ENCODE results near the gene OTOP1.
A peak's percentile ranks its signal among the peaks of the same experiment; 100 is the strongest.
"Not testable (repeated sequence)": the region's sequence is repeated elsewhere in the genome, so short reads cannot be mapped to it uniquely, and the experiment has no call there.

The OTOP1 gene

DNA sequence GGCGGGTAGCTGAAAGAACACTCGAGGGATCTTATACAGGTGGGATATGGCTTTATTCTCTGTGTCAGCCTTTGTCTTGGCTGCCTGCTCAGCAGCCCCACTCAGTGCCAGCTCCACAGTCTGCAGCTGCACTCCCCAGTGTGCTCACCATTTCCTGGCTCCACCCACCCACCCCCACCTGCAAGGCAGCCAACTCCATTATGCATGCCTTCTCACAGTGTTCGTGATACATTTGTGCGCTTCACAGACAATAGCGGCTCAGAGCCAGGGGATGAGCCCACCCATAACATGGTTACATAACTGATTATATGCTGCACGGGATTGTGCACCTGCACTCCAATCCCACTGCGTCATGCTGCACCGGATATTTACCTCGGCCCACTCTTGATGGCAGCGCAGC is 30.1 kb upstream of the OTOP1 start:
- TF ChIP-seq SP1 (IDR thresholded peaks at IDR 0.05) (no peak), NFRKB (IDR thresholded peaks at IDR 0.05) (no peak), HDGF (IDR thresholded peaks at IDR 0.05; ENCODE audit: borderline replicate concordance) (no peak), ZNF384 (IDR thresholded peaks at IDR 0.05) (no peak), TARDBP (IDR thresholded peaks at IDR 0.05) (no peak), ARNT (IDR thresholded peaks at IDR 0.05) (no peak), FOXM1 (IDR thresholded peaks at IDR 0.05; ENCODE audit: borderline replicate concordance) (no peak), FOXK2 (IDR thresholded peaks at IDR 0.05) (no peak)
- ChIA-PET CTCF (no interaction called here), POLR2A (no interaction called here)
- DNase-seq (ENCODE audit: extremely low spot score), result no peak

DNA sequence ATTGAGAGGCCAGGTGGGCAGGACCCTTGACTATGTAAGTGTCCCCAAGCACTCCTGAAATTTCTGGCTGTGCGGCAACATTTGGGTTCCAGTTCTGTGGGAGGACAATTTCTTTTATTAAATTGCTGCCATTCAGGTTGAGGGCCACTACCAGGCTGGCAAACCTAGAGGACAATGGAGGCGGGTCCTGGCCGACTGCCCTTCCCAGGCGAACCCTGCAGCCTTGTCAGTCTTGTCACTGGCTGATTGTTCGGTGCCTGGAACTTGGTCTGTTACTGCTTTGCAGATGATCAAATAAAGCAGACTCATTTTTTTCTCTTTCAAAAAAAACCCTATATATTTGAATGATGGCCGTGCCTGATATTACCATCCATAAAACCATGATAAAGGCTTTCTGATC is 27.9 kb upstream of the OTOP1 start:
- CTCF ChIA-PET, result no interaction called here
- no peak for TF ChIP-seq ARNT (IDR thresholded peaks at IDR 0.05)
- no peak for TF ChIP-seq NFRKB (IDR thresholded peaks at IDR 0.05)
- DNase-seq (ENCODE audit: extremely low spot score), result no peak
- POLR2A ChIA-PET, result no interaction called here

DNA sequence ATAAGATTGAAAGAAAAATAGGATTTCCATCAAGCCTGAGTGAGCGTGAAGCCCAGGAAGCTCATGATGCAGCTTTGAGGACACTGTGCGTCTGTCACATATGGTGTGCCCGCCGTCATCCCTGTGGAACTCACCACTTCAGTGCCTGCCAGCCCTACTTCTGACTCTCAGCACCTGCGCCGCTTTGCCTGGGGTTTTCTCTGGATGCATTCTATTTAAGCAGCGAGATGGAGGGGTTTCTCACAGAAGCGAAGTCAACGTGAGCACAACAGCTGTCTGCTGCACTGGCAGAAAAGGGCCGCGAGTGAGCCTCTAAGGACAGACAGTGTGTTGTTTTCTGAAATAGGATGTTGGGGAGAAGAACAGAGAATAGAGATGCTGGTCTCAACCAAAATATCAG is 27.5 kb upstream of the OTOP1 start:
- no peak for DNase-seq (ENCODE audit: extremely low spot score)
- CTCF ChIA-PET, result no interaction called here
- POLR2A ChIA-PET, result no interaction called here
- TF ChIP-seq HDGF (IDR thresholded peaks at IDR 0.05; ENCODE audit: borderline replicate concordance) (no peak), BHLHE40 (IDR thresholded peaks at IDR 0.05; ENCODE audit: borderline replicate concordance) (no peak), LEF1 (IDR thresholded peaks at IDR 0.05; ENCODE audit: borderline replicate concordance) (no peak), FOXM1 (IDR thresholded peaks at IDR 0.05; ENCODE audit: borderline replicate concordance) (no peak), FOXK2 (IDR thresholded peaks at IDR 0.05) (no peak), ARNT (IDR thresholded peaks at IDR 0.05) (no peak), ELF4 (IDR thresholded peaks at IDR 0.05) (no peak), ZNF384 (IDR thresholded peaks at IDR 0.05) (no peak), L3MBTL2 (conservative IDR thresholded peaks at IDR 0.05) (no peak)

DNA sequence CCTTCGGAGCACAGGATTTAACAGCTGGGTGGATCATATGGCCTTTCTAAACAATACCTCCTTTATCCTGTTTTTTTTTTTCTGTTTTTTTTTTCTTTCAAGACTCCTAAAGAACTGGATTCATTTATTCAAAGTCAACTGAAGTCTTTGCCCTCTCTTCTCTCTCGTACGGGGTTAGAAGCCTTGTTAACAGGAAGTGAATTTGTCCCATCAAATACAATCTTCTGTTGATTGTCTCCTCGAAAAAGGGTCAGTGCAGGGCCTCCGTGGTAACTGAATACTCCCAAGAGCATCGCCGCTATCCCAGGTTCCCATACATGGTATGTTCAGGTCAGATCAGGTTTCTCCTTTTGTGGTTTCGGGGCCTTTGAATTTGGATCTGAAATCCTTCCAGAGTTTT is 23.1 kb upstream of the OTOP1 start:
- POLR2A ChIA-PET, result no interaction called here
- TF ChIP-seq NFRKB (IDR thresholded peaks at IDR 0.05) (no peak), ZNF384 (IDR thresholded peaks at IDR 0.05) (no peak), TARDBP (IDR thresholded peaks at IDR 0.05) (no peak), ELF4 (IDR thresholded peaks at IDR 0.05) (no peak), LEF1 (IDR thresholded peaks at IDR 0.05; ENCODE audit: borderline replicate concordance) (no peak), BHLHE40 (IDR thresholded peaks at IDR 0.05; ENCODE audit: borderline replicate concordance) (no peak), HDGF (IDR thresholded peaks at IDR 0.05; ENCODE audit: borderline replicate concordance) (no peak)
- TF ChIP-seq, protein P1, sequence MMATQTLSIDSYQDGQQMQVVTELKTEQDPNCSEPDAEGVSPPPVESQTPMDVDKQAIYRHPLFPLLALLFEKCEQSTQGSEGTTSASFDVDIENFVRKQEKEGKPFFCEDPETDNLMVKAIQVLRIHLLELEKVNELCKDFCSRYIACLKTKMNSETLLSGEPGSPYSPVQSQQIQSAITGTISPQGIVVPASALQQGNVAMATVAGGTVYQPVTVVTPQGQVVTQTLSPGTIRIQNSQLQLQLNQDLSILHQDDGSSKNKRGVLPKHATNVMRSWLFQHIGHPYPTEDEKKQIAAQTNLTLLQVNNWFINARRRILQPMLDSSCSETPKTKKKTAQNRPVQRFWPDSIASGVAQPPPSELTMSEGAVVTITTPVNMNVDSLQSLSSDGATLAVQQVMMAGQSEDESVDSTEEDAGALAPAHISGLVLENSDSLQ (IDR thresholded peaks at IDR 0.05), result no peak
- CTCF ChIA-PET, result no interaction called here
- DNase-seq (ENCODE audit: extremely low spot score), result no peak

DNA sequence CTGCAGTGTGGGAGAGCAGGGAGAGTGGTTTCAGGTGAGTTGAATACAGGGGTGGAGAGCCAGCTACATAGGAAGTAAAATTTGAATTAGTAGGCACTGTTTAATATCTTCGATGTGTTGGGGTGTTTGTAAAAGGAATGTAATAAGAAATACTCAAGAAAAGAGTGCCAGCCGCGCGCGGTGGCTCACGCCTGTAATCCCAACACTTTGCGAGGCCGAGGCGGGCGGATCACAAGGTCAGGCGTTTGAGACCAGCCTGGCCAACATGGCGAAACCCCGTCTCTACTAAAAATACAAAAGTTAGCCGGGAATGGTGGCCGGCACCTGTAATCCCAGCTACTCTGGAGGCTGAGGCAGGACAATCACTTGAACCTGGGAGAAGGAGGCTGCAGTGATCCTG is 22.6 kb upstream of the OTOP1 start:
- ChIA-PET CTCF (interaction anchor here (0.6 to 1.4 kb wide), 2 partner anchors 10 to 261 kb away, joined by 3 to 4 read pairs; no protein-coding TSS in a partner anchor), POLR2A (interaction anchor here (0.7 to 2.7 kb wide), 2 partner anchors 10 to 67 kb away, joined by 3 to 19 read pairs; no protein-coding TSS in a partner anchor)
- not testable (repeated sequence) for DNase-seq (ENCODE audit: extremely low spot score)

DNA sequence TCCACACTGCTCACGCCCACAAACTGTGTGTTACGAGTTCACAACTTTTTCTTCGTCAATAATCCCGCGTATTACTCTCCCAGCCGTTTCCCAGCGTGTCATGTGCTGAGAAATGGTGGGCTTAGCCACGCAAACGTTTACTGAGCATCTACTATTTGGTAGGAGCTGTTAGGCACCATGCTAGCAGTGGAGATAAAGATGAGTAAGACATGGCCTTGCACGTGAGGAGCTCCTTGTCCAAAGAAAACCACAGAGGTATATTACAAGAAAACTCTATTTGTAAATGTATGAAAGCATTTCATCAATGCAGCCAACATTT is 22.1 kb upstream of the OTOP1 start:
- ChIA-PET POLR2A (interaction anchor here (0.7 to 2.7 kb wide), 5 partner anchors 11 to 90 kb away, joined by 3 to 19 read pairs (median 4); partner anchors contain the start of genes LYAR and ZBTB49), CTCF (interaction anchor here (0.6 to 1.4 kb wide), 2 partner anchors 11 to 261 kb away, joined by 3 to 4 read pairs; no protein-coding TSS in a partner anchor)
- no peak for TF ChIP-seq FOXK2 (IDR thresholded peaks at IDR 0.05)
- TF ChIP-seq L3MBTL2 (conservative IDR thresholded peaks at IDR 0.05), result peak; percentile 46; the same call in 1 of the 2 replicates
- DNase-seq (ENCODE audit: extremely low spot score), result no peak

DNA sequence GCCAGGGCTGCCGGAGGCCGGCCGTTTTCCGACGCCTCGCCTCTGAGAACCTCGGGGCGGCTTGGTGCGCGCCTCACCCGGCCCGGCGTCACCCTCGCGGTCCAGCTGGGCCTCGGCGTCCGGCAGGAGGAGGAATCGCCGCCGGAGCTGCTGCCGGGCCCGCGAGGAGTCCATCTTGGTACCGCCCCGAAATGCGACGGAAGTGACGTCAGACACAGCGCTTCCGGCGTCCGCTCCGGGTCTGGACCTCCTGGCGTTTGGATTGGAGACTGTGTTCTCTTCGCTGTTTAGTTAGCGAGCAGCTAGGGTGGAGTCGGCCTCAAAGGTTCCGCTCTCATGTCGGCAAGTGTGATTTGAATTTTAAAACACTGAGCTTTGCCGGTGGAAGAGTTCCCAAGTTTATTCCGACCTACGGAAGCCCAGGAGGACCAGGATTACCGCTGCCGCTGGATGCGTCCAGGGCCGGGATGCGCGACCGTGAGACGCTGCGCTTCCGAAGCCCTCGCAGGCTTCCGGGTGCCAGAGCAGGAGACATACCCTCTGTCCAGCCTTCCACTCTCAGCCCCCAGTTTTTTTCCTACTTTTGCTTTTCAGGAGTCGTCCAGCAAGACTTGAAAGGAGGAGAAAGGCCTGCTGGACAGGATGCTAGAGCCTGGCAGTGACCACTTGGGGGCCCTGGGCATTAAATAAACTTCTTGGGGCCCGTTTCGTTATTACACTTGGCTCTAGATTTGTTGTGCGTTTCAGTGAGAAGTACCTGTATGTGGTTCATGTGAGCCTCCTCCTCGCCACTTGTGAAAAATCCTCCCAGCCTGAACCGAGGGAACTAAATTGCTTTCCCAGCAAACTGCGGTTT is 21.5 kb upstream of the OTOP1 start, which contains the start of gene TMEM128:
TMEM128 (minus strand) TSS at position 195 of the 856 bp plus-strand sequence; CDS start at position 174, 21 bp downstream.
- DNase-seq (ENCODE audit: extremely low spot score), result peak; percentile 97
- ChIA-PET POLR2A (interaction anchor here (0.7 to 2.7 kb wide), 7 partner anchors 11 to 91 kb away, joined by 3 to 19 read pairs (median 4); partner anchors contain the start of genes LYAR and ZBTB49), CTCF (interaction anchor here (1.2 to 1.4 kb wide), 2 partner anchors 11 to 65 kb away, joined by 4 to 6 read pairs; no protein-coding TSS in a partner anchor)
- TF ChIP-seq ELF4 (IDR thresholded peaks at IDR 0.05), result peak; percentile 69
- peak; percentile 58 for TF ChIP-seq NFRKB (IDR thresholded peaks at IDR 0.05)
- no peak for TF ChIP-seq SUZ12 (IDR thresholded peaks at IDR 0.05)
- peak; percentile 63; the same call in 1 of the 2 replicates for TF ChIP-seq CTBP1 (IDR thresholded peaks at IDR 0.05; ENCODE audit: borderline replicate concordance)

DNA sequence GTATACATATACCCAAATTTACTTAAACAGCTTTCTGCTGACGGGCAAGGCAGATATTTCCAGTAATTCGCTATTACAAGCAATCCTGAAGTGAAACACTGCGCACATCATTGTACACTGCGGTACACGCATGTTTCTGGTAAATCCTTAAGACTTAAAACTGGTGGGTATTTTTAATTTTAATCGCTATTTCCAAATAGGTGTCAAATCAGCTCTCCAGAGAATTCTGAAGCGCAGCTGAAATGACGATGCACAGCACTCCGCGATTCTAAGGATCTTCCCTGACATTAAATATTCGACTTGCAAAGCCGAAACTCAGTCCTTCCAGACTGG is 20.9 kb upstream of the OTOP1 start:
- ChIA-PET POLR2A (interaction anchor here (0.7 to 2.7 kb wide), 6 partner anchors 12 to 92 kb away, joined by 3 to 19 read pairs (median 4); partner anchors contain the start of genes LYAR and ZBTB49), CTCF (interaction anchor here (1.2 kb wide), 1 partner anchor 65 kb away, joined by 6 read pairs; no protein-coding TSS in a partner anchor)
- no peak for DNase-seq (ENCODE audit: extremely low spot score)
- no peak for TF ChIP-seq HDGF (IDR thresholded peaks at IDR 0.05; ENCODE audit: borderline replicate concordance)
- no peak for TF ChIP-seq ARNT (IDR thresholded peaks at IDR 0.05)
- no peak for TF ChIP-seq ELF4 (IDR thresholded peaks at IDR 0.05)
- TF ChIP-seq LEF1 (IDR thresholded peaks at IDR 0.05; ENCODE audit: borderline replicate concordance), result no peak

DNA sequence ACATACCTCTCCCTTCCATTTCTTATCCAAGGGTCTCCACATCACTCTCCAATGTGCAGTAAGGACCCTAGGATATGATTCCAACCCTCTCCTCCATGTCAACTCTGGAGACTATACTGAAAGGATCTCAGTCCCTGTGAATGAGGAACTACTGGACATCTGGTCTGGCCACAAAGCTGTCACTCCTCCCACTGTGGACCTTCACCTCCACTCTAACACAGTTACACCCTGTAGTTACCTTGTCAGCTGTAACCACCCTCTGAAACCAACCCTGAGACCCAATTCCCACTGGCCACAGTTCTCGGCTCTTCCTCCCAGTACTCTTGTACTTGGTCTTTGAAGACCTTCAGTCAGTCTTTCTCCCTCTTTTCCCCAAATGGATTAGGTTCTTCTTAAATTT is 18.4 kb upstream of the OTOP1 start:
- POLR2A ChIA-PET, result no interaction called here
- CTCF ChIA-PET, result no interaction called here
- DNase-seq (ENCODE audit: extremely low spot score), result no peak
- no peak for TF ChIP-seq SP1 (IDR thresholded peaks at IDR 0.05)
- no peak for TF ChIP-seq TARDBP (IDR thresholded peaks at IDR 0.05)
- TF ChIP-seq NFRKB (IDR thresholded peaks at IDR 0.05), result no peak
- TF ChIP-seq SUZ12 (IDR thresholded peaks at IDR 0.05), result no peak
- TF ChIP-seq CTBP1 (IDR thresholded peaks at IDR 0.05; ENCODE audit: borderline replicate concordance), result no peak
- TF ChIP-seq ELF4 (IDR thresholded peaks at IDR 0.05), result no peak

DNA sequence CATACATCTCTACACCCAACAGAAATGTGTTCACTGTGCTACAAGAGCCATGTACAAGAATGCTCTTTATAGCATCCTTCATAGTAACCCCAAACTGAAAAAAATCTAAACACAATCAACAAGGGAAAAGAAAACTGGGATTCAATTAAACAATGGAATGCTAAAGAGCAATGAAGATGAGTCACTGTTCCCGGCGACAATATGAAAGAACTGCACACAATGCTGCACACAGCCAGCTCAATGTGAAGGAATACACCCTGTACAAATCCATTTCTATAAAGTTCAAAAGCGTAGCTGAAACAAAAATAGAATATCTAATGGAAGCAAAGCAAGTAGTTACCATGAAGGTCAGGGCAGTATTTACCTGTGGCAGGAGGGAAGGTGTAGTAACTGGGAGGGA is 12.8 kb upstream of the OTOP1 start:
- CTCF ChIA-PET; POLR2A ChIA-PET; DNase-seq (ENCODE audit: extremely low spot score): not testable (repeated sequence)
